ENCODE measurements around the gene GPR137B.

DNA sequence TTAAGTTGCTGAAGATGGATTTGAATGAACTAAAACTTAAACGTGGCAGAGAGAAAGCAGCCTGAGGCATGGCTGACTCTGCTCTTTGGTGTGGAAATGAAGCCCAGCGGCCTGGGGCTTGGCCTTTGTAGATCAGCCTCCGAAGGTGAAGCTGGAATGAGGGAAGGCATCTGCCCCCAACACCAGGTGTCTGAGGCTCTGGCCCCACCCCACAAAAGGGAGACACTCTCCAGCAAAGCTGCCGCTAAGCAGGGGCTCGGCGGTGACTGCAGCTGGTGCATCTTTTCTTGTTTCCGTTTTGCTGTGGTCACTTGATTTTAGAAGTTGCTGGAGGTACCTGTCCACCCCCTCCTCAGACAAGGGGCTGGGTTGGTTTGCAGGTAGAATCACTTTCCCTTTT is 39.3 kb upstream of the GPR137B start:
- TF ChIP-seq, protein P1, sequence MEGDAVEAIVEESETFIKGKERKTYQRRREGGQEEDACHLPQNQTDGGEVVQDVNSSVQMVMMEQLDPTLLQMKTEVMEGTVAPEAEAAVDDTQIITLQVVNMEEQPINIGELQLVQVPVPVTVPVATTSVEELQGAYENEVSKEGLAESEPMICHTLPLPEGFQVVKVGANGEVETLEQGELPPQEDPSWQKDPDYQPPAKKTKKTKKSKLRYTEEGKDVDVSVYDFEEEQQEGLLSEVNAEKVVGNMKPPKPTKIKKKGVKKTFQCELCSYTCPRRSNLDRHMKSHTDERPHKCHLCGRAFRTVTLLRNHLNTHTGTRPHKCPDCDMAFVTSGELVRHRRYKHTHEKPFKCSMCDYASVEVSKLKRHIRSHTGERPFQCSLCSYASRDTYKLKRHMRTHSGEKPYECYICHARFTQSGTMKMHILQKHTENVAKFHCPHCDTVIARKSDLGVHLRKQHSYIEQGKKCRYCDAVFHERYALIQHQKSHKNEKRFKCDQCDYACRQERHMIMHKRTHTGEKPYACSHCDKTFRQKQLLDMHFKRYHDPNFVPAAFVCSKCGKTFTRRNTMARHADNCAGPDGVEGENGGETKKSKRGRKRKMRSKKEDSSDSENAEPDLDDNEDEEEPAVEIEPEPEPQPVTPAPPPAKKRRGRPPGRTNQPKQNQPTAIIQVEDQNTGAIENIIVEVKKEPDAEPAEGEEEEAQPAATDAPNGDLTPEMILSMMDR (conservative IDR thresholded peaks at IDR 0.05; ENCODE audit: low read depth, low read length): no peak
- no peak for TF ChIP-seq EZH2 (IDR thresholded peaks at IDR 0.05; ENCODE audit: borderline replicate concordance, low read depth, low read length, poor library complexity, severe bottlenecking)

Measured in A673 (cell line).